Measurements from ENCODE around the gene KIF1B.

KIF1B gene

DNA sequence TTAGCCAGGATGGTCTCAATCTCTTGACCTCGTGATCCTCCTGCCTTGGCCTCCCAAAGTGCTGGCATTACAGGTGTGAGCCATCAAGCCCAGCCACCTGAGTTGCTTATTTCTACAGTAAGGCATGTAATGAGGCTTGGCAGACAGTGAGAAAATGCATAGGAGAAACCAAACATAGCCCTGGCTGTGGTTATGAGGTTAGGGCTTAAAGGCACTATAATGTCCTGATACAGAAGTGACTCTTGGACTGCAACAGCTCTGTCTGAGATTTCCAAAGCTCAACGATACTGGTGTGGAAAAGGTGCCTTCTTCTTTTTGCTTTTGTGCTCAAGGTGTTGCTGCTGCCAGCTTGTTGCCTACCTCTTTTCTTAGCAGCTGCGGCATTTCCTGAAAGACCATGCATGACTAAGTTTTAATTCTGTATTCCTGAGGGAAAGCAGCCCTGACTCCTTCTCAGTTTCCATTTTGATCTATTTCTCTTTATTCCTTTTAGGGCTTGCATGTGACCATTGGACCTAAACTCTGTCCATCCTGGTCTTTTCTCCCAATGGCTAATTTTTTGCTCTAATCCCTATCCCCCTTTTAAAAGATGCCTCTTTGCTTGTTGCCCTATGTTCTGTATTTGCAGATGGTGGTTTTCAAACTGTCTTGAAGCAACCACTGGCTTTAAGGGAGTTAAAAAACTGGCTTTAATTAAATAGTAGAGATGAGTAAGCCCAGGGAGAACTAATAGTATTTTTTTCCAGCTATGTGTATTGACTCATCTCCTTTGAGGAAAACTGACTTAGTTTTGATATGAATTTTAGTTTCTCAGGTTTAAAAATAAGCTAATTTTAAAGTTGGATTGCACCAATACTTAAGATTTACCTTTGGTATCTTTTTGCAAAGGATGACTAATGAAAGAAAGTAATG lies 70.3 kb downstream of the KIF1B start:
- no peak for DNase-seq

DNA sequence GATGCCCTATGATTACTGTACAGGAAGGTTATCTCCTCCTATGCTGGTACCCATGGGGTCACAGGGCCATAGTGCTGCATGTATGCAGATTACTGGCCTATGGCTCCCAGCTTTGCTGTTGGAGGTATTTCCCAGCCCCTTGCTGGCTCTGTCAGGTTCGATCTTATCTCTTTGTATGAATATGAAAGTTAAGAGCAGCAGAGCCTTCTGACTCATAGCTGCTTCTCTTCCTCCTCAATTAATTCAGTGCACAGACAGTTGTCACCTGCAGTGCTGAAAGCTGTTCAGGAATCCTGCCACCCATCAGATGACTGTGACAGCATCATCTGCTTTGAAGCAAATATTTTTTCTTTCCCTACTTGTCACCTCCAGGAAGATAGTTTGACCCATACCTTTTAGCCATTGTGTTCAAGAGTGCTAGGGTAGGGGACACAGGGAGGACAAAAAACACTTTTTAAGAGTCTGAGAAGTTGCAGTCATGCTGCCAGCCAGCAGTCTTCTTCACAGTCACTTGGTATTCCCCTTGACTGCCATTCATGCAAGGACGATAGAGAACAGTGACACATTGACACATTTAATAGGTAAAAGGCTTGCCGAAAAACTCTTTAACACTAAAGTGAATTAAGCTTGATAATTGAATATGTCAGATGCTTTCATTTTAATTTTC lies 73.1 kb downstream of the KIF1B start:
- DNase-seq = no peak

DNA sequence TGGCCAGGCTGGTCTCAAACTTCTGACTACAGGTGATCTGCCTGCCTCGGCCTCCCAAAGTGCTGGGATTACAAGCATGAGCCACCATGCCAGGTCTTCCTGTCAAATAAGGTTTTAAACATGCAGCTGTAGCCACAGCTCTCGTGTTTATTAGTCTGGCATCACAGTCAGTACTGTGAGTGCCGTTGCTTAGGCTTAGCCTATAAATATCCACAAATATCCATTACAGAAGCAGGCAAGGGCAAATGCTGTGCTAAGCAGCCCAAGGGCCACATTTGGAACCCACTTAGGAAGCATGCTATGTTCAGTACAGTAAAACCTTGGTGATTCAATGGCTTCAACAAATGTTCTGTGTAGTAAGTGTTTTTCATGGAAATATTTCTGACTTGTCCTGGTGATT lies 75.9 kb downstream of the KIF1B start:
- DNase-seq = no peak

DNA sequence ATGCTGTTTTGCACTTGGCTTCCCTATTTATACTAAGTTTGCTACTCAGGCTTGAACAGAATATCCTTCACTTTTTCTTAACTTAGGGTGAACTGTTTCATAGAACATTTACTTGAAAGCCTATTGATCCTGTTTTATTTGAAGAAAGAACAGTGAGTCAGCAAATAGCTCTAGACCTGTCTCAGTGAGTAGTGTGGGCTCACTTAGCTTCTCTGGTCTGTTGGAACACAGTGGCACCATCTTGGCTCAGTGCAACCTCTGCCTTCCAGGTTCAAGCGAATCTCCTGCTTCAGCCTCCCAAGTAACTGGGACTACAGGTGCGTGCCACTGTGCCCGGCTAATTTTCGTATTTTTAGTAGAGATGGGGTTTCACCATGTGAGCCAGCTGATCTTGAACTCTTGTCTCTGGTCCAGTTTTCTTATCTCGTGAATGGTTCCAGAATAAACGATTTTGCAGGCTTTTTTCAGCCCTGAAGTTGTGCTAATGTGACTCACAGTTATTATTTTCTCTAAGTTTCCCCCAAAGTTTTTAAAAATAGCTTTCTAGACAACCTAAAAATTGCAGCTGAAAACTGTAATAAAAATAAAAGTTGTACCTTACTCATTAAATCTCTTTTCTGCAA lies 76.8 kb downstream of the KIF1B start:
- no peak for DNase-seq

DNA sequence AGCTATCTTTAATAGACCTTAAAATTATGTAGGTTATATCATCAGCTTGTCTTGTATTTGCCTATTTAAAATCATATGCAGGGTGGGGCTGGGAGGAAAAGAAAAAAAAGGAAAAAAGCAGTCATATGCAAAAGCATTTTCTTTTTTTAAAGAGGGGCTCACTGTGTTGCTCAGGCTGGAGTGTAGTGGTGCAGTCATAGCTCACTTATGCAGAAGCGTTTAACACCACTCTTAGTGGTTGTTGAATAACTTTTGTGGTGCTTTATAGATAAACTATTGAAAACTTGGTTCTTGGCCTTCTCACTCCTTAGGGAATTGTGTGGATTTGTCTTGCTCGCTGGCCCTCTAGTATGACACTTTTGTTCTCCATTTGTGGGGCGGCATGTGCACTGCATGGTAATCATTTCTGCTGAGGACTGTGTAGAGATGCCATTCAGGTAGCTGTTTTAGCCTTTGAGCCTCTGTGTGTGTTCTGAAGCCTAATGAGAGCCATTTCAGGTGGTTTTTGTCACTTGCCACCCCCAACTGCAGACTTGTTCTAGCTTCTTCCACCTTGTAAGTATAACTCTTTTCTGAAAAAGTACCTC lies 77.8 kb downstream of the KIF1B start:
- DNase-seq = no peak

DNA sequence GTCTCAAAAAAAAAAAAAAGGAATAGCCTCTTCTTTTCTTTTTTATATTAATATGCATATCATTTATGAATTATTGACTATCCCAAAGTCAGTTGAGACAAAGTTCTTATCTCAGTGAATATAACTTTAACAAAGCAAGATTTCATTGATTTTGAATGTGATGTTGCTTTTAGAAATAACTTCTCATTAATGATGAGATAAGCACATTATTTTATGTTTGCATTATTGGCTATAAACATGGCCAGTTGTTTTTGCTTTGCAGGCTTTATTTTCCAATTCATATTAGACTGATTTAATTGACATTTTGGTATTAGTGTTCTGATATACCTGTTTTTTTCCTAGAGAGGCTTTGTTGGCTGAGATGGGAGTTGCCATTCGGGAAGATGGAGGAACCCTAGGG lies 81.3 kb downstream of the KIF1B start:
- no peak for DNase-seq

DNA sequence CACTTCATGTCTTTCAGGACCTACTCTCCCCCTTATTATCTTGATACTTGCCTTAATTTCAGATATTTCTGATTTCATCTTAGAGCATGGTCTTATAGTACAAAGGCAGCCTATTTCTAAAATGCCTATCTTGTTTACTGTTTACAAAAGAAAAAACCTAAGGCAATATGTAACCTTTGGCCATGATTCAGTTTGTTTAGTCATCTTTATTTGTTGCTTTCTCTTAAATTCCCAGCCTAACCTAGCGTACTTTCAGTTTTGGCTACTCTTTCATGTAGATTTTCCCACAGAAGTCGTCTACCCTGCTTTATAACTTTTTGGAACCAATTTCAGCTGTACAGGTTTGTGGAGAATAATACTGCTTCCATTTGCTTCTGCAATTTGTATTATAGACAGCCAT lies 81.8 kb downstream of the KIF1B start:
- no peak for DNase-seq

DNA sequence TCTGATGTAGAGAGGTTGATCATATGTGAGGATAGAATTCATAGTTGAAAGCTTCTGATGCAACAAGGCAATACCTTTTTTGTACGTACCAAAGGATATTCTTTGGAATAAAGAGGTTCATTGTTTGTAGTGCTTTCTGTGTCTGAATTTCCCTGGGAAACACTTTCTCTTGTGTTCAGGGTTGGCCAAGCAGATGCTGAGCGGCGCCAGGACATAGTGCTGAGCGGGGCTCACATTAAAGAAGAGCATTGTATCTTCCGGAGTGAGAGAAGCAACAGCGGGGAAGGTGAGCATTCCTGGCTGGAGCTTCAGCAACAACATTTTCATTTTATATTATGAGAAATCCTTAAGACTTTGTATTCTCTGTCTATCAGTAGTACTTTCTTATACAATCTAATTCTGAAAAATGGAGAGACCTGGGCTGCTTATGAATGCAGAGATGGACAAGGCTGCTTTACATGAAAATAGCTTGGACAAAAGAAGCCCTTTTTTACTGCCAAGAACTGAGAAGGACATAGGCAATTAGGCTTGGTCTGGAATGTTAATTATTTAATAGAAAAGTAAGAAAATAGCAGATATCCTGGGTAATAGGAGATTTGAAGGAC lies 85.2 kb downstream of the KIF1B start:
- no peak for DNase-seq

DNA sequence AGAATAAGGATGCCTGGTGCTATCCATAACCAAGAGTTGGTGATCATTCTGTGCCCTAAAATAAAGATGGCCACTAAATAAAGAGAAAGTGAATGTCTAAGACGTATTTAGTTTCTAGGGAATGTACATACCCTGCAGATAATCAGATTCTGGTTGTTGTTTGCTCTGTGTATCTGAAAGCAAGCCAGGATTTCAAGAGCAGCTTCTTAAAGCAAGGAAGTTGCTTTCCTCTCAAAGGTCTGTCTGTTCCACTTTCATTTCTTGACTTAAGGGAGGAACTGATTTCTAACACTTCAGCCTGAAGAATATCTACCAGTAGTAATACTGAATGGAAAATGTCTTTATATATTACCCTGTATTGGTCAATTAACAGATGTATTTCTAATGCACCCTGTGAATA lies 88.8 kb downstream of the KIF1B start:
- DNase-seq = no peak

DNA sequence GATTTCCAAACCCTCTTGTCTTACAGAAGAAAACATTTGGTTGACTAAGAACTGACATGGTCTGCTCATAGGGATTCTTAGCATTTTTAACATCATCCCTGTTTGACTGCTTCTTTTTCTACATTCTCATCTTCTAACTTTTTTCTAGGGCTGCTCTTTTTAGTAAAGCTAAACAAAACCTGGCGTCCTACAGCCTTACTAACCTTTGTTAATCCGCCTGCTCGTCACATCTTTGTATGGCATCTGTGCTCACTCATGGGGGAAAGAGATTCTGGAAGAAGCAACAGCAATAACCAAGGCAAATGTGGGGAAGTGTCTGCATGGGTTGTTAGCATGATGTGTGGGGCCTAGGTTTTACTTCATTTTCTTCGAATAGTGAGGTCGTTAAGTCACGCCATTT lies 92.0 kb downstream of the KIF1B start:
- no peak for DNase-seq

DNA sequence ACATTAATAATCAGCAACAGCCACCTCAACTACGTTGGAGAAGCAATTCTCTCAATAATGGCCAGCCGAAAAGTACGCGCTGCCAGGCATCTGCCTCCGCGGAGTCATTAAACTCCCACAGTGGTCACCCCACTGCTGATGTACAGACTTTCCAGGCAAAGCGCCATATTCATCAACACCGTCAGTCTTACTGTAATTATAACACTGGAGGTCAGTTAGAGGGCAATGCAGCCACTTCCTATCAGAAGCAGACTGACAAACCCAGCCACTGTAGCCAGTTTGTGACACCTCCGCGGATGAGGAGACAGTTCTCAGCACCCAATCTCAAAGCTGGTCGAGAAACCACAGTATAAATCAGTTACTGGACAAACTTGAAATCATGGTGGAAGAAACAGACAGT lies 93.9 kb downstream of the KIF1B start:
- no peak for DNase-seq

DNA sequence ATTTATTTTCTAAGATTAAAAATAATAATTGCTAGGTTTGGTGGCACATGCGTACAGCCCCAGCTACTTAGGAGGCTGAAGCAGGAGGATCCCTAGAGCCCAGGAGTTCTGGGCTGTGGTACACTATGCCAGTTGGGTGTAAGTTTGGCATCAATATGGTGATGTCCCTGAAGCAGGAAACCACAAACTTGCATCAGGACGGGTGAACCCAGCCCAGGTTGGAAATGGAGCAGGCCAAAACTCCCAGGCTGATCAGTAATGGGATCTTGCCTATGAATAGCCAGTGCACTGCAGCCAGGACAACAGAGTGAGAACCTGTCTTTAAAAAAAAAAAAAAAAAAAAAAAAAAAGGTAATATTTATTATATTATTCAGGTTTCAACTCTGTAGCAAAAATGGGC lies 96.1 kb downstream of the KIF1B start:
- no peak for DNase-seq

DNA sequence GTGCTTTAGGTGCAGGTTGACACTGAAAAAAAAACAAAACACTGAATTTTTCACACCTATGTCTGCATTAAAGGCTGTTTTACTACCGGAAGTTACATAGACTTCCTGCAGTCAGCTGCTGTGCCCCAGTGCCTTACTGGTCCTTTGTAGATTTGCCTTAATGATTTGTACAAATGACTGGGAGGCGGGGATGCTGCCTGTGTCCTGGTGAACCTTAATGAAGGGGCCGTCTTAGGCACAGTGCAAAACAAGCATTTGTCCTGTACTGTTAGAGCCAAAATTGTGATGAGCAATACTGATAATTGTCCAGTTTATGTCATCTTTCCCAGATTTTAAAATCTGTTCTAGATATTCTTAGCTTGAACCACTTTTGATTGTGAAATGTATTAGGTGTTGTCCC lies 97.6 kb downstream of the KIF1B start:
- no peak for DNase-seq

DNA sequence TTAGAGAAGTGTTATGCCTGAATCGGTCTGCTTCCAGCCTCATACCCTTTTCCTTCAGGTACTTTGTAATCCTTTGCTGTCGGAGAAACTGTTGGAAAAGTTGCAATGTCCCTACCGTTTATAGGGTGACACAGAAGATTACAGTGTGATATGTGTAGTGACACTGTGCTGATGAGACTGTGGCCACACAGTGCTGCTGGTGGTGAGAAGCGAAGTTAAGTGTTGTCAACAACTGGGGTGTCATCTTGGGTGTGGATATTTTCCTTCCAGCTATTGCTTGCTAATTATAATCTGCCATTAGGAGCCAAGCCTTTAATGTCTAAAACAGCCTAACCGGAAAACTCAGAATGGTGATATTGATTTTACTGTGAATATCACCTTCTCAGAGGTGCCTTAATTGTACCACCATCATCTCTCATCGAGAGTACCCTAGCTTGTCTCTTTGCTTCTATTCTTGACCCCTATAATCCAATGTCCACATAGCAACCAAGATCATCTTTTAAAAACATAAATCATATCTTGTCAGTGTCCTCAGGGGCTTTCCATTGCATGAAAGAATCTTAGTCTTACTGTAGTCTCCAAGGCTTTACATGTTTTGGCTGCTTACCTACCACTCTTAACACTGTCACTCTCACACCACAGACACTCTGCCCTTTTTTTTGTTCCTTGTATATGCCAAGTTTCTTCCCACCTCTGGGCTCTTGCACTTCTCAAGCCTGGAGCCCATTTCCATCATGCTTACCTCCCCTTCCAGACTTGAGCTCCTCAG lies 99.1 kb downstream of the KIF1B start:
- DNase-seq = no peak

DNA sequence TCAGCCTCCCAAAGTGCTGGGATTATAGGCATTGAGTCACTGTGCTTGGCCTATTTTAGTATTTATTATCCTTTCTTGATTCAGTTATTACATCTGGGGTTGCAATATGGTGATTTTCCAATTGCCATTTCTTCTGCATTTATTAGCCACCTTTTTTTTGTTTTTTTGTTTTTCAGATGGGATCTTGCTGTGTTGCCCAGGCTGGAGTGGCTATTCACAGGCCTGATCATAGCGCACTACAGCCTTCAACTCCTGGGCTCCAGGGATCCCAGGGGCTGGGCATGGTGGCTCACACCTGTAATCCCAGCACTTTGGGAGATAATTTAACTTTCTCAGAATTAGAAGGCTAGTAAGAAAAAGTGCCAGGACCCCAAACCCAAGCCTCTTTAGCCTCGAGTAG lies 106.4 kb downstream of the KIF1B start:
- no peak for DNase-seq

DNA sequence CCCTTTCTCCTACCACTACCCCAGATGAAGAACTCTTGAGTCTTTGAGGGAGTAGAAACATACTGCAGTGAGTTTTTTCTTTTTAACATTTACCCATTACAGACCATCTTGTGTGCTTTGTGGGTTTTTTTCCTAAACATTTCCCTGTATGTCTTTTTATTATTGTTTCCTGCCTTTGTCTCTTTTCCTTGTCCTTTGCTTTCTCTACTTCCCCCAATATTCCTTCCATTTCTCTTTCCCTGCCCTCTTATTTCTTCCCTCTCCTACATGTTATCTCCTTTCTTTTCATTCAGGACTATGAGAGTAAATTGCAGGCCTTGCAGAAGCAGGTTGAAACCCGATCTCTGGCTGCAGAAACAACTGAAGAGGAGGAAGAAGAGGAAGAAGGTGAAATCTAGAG lies 109.4 kb downstream of the KIF1B start:
- DNase-seq = no peak

DNA sequence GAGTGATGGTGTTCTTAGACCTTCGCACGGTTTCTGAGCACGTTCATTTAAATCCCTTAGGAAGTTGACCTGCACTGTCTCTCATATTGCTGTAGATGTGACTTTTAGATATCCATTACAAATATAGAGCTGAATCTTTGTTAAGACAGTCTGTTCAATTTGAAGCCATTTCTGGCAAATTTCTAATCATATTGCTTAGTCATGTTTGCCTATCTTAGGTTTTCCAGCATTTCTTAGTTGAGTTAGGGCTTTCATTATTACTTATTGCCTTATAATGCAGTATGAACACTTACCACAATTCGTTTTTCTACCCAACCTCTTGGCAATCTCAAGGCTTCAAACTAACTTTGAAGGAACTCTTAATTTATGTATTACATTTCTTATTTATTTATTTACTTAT lies 110.0 kb downstream of the KIF1B start:
- no peak for DNase-seq

DNA sequence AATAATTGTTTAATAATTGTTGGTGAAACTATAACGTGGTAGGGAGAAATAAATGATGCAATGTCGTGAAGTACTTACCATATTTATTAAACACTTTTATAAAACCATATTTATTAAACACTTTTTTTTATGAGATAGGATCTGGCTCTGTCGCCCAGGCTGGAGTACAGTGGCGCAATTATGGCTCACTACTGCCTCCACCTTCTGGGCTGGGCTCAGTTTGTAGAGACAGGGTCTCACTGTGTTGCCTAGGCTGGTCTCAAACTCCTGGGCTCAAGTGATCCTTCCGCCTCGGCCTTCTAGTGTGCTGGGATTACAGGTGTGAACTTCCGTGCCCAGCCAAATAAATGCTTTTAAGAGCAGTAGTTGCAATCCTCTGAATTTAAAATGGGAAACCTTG lies 112.5 kb downstream of the KIF1B start:
- DNase-seq = no peak

DNA sequence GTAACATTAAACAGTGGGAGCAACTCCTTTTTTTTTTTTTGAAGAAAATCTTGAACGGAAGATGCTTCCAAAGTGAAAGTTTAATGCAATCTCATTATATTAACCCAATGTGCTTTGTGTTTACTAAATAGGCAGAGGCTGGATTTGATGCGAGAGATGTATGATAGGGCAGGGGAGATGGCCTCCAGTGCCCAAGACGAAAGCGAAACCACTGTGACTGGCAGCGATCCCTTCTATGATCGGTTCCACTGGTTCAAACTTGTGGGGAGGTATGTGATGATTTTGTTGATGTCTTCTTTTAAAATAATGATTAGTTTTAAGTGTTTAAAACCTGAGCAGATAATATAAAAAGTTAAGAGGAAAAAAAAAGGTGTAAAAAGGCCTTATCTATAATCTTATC lies 114.3 kb downstream of the KIF1B start:
- no peak for DNase-seq

DNA sequence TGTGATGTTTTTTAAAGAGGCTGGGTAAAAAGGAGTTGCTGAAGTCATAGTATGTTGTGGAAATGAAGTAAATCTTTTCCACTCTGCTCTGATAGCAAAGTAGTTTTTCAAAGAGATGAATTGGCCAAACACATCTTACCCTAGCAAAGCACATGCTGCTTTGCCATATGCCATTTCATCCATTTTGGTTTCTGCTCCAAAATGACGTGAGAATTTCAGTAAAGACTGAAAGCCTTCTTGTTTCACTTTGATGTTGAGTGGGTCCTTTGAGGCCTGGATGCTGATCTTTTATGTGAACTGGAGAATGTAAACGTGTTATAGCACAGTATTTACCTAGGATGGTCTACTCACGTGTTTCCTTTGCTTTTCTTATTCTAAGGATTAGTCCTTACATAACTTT lies 115.2 kb downstream of the KIF1B start:
- no peak for DNase-seq

DNA sequence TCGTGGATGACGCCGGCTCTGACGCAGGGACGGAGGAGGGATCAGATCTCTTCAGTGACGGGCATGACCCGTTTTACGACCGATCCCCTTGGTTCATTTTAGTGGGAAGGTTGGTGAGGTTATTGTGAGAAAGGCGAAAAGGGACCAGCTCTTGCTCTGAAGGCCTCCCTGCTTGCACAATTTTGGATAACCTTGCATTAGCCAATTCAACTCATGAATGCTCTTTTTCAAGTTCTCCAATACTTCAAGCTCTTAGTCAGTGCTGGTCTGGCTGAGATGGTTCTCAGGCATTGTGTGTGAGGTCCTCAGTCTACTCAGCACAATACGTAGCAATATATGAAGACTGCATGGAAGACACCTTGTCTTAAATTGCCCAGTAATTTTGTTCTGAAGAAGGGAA lies 115.9 kb downstream of the KIF1B start:
- DNase-seq = no peak

Data from right kidney (tissue), 1 donor.